Breast epithelium (tissue), 4 donors: Measurements from ENCODE around the gene WNK2. TPM values are rescaled to one million over a fixed set of nuclear protein-coding genes. Genes with fewer than 3 reads are reported as not detected.
A peak's percentile ranks its signal among the peaks of the same experiment; 100 is the strongest.
"Not testable (repeated sequence)": the region's sequence is repeated elsewhere in the genome, so short reads cannot be mapped to it uniquely, and the experiment has no call there.

Experiments used
- DNase-seq, 2 donors: peaks; one replicate each; pipeline ENCODE4 v3.0.0-alpha.2; 2019; ENCODE audit warnings: low spot score in 2 of 2
- H3K27ac ChIP-seq, 2 donors: fragments of 200-600 bp; sonication (generic) in 1 of 2; one replicate each; pipeline ENCODE4 v1.5.1; 2016 to 2019; ENCODE audit warnings: mild to moderate bottlenecking in 1 of 2
- H3K27me3 ChIP-seq, 2 donors: fragments of 200-600 bp; sonication (generic) in 1 of 2; one replicate each; pipeline versions ENCODE4 v1.5.1 to v1.6.0; 2017 to 2019; ENCODE audit warnings: control low read depth in 1 of 2, mild to moderate bottlenecking in 1 of 2
- H3K36me3 ChIP-seq: fragments of 200-600 bp; one replicate; pipeline ENCODE4 v1.5.1; 2019
- H3K4me1 ChIP-seq, 2 donors: fragments of 200-600 bp; sonication (generic); one replicate each; pipeline ENCODE4 v1.5.1; 2016 to 2019; ENCODE audit warnings: control low read depth in 1 of 2
- H3K4me3 ChIP-seq, 3 donors: fragments of 200-600 bp; sonication (generic); 1 replicate in 2 of 3; 2 replicates in 1 of 3; pipeline ENCODE4 v1.5.1; 2016 to 2019; ENCODE audit warnings: mild to moderate bottlenecking in 3 of 3, moderate library complexity in 2 of 3
- H3K9me3 ChIP-seq, 2 donors: fragments of 200-600 bp; sonication (generic) in 1 of 2; one replicate each; pipeline ENCODE4 v1.5.1; 2016 to 2019; ENCODE audit warnings: control low read depth in 1 of 2
- CTCF ChIP-seq, 3 donors: fragments of 450-650 bp; IDR thresholded peaks; one replicate each; pipeline ENCODE4 v1.5.1; 2016 to 2017; ENCODE audit warnings: antibody characterized with exemption in 3 of 3, mild to moderate bottlenecking in 3 of 3, moderate library complexity in 3 of 3
- POLR2A ChIP-seq: fragments of 450-650 bp; IDR thresholded peaks from one replicate; pipeline ENCODE4 v1.6.1; 2016; ENCODE audit warnings: antibody characterized with exemption, mild to moderate bottlenecking, moderate library complexity
- POLR2AphosphoS5 ChIP-seq, 3 donors: sonication (generic); formaldehyde crosslinking; IDR thresholded peaks; one replicate each; pipeline ENCODE4 v1.6.1; 2017; ENCODE audit warnings: antibody characterized with exemption in 3 of 3
- intact Hi-C: fragments of 100-400 bp; cut with DNase I; formaldehyde crosslinking; loops from one replicate; pipeline ENCODE4 v1.15.1; 2023; ENCODE audit warnings: low total_unique reads
- total RNA-seq, 3 donors: library from RNA; depleted of rRNA; stranded (reverse); fragments of >200 nt; gene quantifications; one replicate each; pipeline ENCODE4 v1.1.0, GENCODE V29; 2016

The WNK2 gene
- total RNA-seq, 3 donors from 2014 or later, result 9.1 to 28.5 TPM; not detected in 1

GRCh38 chr9:93345643-93346230 lies 161.8 kb downstream of the WNK2 start:
- no peak overlapping the region for H3K27ac ChIP-seq
- TF ChIP-seq POLR2A (no peak), CTCF (IDR thresholded peaks at IDR 0.05) (no peak), POLR2AphosphoS5 (IDR thresholded peaks at IDR 0.05) (no peak)
- intact Hi-C loops, result no loop called here
- H3K9me3 ChIP-seq, result no peaks in the 10 kb centered on the region
- peak overlapping the region; percentile 41 to 75 (median 50) for H3K4me3 ChIP-seq
- DNase-seq, result no peak
- H3K36me3 ChIP-seq, result no peaks in the 10 kb centered on the region
- H3K4me1 ChIP-seq, result no peaks in the 10 kb centered on the region
- H3K27me3 ChIP-seq, result peaks cover 3 to 12% of the 10 kb centered on the region in 2 donors

- no peak overlapping the region for H3K27ac ChIP-seq
- peaks cover 3 to 12% of the 10 kb centered on the region in 2 donors for H3K27me3 ChIP-seq
- H3K4me3 ChIP-seq, result peak overlapping the region; percentile 41 to 75 (median 50)
- no peaks in the 10 kb centered on the region for H3K36me3 ChIP-seq
- H3K4me1 ChIP-seq, result no peaks in the 10 kb centered on the region
- TF ChIP-seq POLR2A, result no peak
- TF ChIP-seq CTCF (IDR thresholded peaks at IDR 0.05), result no peak
- no peak for TF ChIP-seq POLR2AphosphoS5 (IDR thresholded peaks at IDR 0.05)
- intact Hi-C loops, result no loop called here
- DNase-seq, result no peak
- H3K9me3 ChIP-seq, result no peaks in the 10 kb centered on the region
These were observed 162.5 kb downstream of the WNK2 start for GRCh38 chr9:93346231-93347112.

- intact Hi-C loops, H3K4me1 ChIP-seq, H3K27ac ChIP-seq, H3K36me3 ChIP-seq, H3K4me3 ChIP-seq, DNase-seq, H3K9me3 ChIP-seq: not testable (repeated sequence)
- H3K27me3 ChIP-seq, result peaks cover 3 to 12% of the 10 kb centered on the region in 2 donors
These were observed 163.5 kb downstream of the WNK2 start for GRCh38 chr9:93347371-93347975.

GRCh38 chr9:93353413-93354310 lies 169.7 kb downstream of the WNK2 start:
- H3K27ac ChIP-seq, H3K4me1 ChIP-seq, intact Hi-C loops, H3K9me3 ChIP-seq, H3K4me3 ChIP-seq, DNase-seq, H3K36me3 ChIP-seq, H3K27me3 ChIP-seq: not testable (repeated sequence)

- H3K36me3 ChIP-seq, result no peaks in the 10 kb centered on the region
- no peak for DNase-seq
- intact Hi-C loops, result no loop called here
- TF ChIP-seq POLR2A (no peak), CTCF (IDR thresholded peaks at IDR 0.05) (no peak), POLR2AphosphoS5 (IDR thresholded peaks at IDR 0.05) (no peak)
- H3K4me3 ChIP-seq, result no peak overlapping the region
- H3K4me1 ChIP-seq, result no peaks in the 10 kb centered on the region
- H3K27ac ChIP-seq, result no peak overlapping the region
- H3K27me3 ChIP-seq, result no peaks in the 10 kb centered on the region
- no peaks in the 10 kb centered on the region for H3K9me3 ChIP-seq
These were observed 170.5 kb downstream of the WNK2 start for GRCh38 chr9:93354451-93354850.
